HepG2 (cell line): ENCODE data around the gene AP2A2. TPM values are rescaled to one million over a fixed set of nuclear protein-coding genes. Genes with fewer than 3 reads are reported as not detected.
A peak's percentile ranks its signal among the peaks of the same experiment; 100 is the strongest.

Experiments
- BRF2 ChIP-seq: sonication (generic); formaldehyde crosslinking; IDR thresholded peaks from 2 replicates; pipeline ENCODE4 v1.8.1; 2022; ENCODE audit warnings: mild to moderate bottlenecking, missing genetic modification reagents
- FOXP4 ChIP-seq: sonication (generic); formaldehyde crosslinking; IDR thresholded peaks from 2 replicates; pipeline ENCODE4 v1.4.0; 2020; ENCODE audit warnings: missing genetic modification reagents
- HMGXB3 ChIP-seq: sonication (generic); formaldehyde crosslinking; IDR thresholded peaks from 2 replicates; pipeline ENCODE4 v1.4.0; 2020; ENCODE audit warnings: missing genetic modification reagents, borderline replicate concordance
- HOXD1 ChIP-seq: sonication (generic); formaldehyde crosslinking; IDR thresholded peaks from 2 replicates; pipeline ENCODE4 v1.5.0; 2020; ENCODE audit warnings: missing genetic modification reagents
- IRF2 ChIP-seq: IDR thresholded peaks from 2 replicates; pipeline ENCODE4 v1.6.1; 2018; ENCODE audit warnings: missing genetic modification reagents, missing compliant biosample characterization
- KLF16 ChIP-seq, 2 experiments: sonication (generic) in 1 of 2; formaldehyde crosslinking in 1 of 2; IDR thresholded peaks; 2 replicates each; pipeline versions ENCODE4 v1.6.1 to v1.8.0; 2016 to 2023; ENCODE audit warnings: missing genetic modification reagents in 2 of 2, missing compliant biosample characterization in 1 of 2
- MAFG ChIP-seq: sonication (generic); formaldehyde crosslinking; IDR thresholded peaks from 2 replicates; pipeline ENCODE4 v1.5.1; 2020; ENCODE audit warnings: mild to moderate bottlenecking, missing genetic modification reagents
- MED8 ChIP-seq: sonication (generic); formaldehyde crosslinking; IDR thresholded peaks from 2 replicates; pipeline ENCODE4 v1.8.1; 2023; ENCODE audit warnings: mild to moderate bottlenecking, missing genetic modification reagents; ENCODE audit not compliant: insufficient replicate concordance
- SMAD1 ChIP-seq: sonication (generic); formaldehyde crosslinking; IDR thresholded peaks from 2 replicates; pipeline ENCODE4 v1.4.0; 2020; ENCODE audit warnings: missing genetic modification reagents, low read depth, mild to moderate bottlenecking, borderline replicate concordance
- TFDP1 ChIP-seq: IDR thresholded peaks from 2 replicates; pipeline ENCODE4 v1.6.1; 2016; ENCODE audit warnings: missing compliant biosample characterization, missing genetic modification reagents, borderline replicate concordance
- ZBTB33 ChIP-seq: sonication (generic); formaldehyde crosslinking; IDR thresholded peaks from 2 replicates; pipeline ENCODE4 v1.4.0; 2020; ENCODE audit warnings: missing genetic modification reagents
- ZKSCAN8 ChIP-seq: IDR thresholded peaks from 2 replicates; pipeline ENCODE4 v1.6.1; 2016; ENCODE audit warnings: borderline replicate concordance, missing genetic modification reagents, missing compliant biosample characterization
- ZNF619 ChIP-seq: sonication (generic); formaldehyde crosslinking; IDR thresholded peaks from 2 replicates; pipeline ENCODE4 v1.4.0; 2020; ENCODE audit warnings: mild to moderate bottlenecking, missing genetic modification reagents
- ZNF850 ChIP-seq: sonication (generic); formaldehyde crosslinking; conservative IDR thresholded peaks from 2 replicates; pipeline ENCODE4 v1.9.0; 2021; ENCODE audit warnings: mild to moderate bottlenecking, missing genetic modification reagents
- polyA plus RNA-seq, 8 experiments: library from polyadenylated mRNA; depleted of rRNA in 3 of 8; stranded (reverse) in 7 of 8; unstranded in 1 of 8; fragments of >200 nt; fragmentation: Illumina TruSeq in 4 of 8; extraction: Trizol in 4 of 8; gene quantifications; 2 replicates each; pipeline versions ENCODE4 v1.2.1 to v1.2.3, GENCODE V29; 2011 to 2016; ENCODE audit warnings: low read depth in 4 of 8, missing spikeins in 1 of 8, mixed read lengths in 1 of 8; ENCODE audit not compliant: insufficient read depth in 1 of 8
- total RNA-seq, 5 experiments: library from RNA; depleted of rRNA; stranded (reverse); fragments of >200 nt; fragmentation: Illumina TruSeq; extraction: Trizol; gene quantifications; 2 replicates each; pipeline ENCODE4 v1.2.3, GENCODE V29; 2016; ENCODE audit warnings: low read depth in 1 of 5

Gene AP2A2
- total and polyA plus RNA-seq, 2 of the 13 experiments (the other 11 are each of a cell fraction or from before 2014, with no cell fraction given), result 25.7 to 75.7 TPM

GRCh38 chr11:952406-953385, 27.0 kb downstream of the AP2A2 start (continued):
- no peak; the same call in 1 of the 2 replicates for TF ChIP-seq TFDP1 (CRISPR knock-in tag)
- TF ChIP-seq FOXP4 (CRISPR knock-in tag), result peak; percentile 90
- TF ChIP-seq MAFG (CRISPR knock-in tag), result no peak
- TF ChIP-seq IRF2 (CRISPR knock-in tag), result no peak
- no peak for TF ChIP-seq MED8 (CRISPR knock-in tag)
- no peak for TF ChIP-seq SMAD1 (CRISPR knock-in tag)
- no peak for TF ChIP-seq HOXD1 (CRISPR knock-in tag)
- TF ChIP-seq HMGXB3, result no peak
- peak in 1 of 2 experiments; percentile 52; a peak in 1 of 4 replicates for TF ChIP-seq KLF16 (CRISPR knock-in tag; IDR thresholded peaks at IDR 0.05)
- no peak for TF ChIP-seq ZNF850 (CRISPR knock-in tag)
- no peak for TF ChIP-seq ZNF619 (CRISPR knock-in tag)
- TF ChIP-seq ZBTB33 (CRISPR knock-in tag), result no peak
- no peak for TF ChIP-seq ZKSCAN8
- no peak for TF ChIP-seq BRF2 (CRISPR knock-in tag)
